Fibroblast of skin of right biceps (primary cell): ENCODE results near the gene PLEKHA6.

Experiments
- DNase-seq: peaks from one replicate; pipeline ENCODE4 v3.0.0-alpha.2; 2013

PLEKHA6 gene

GRCh38 chr1:204353213-204353910, 6.4 kb downstream of the PLEKHA6 start:
- DNase-seq, result no peak

GRCh38 chr1:204350857-204351573, 8.7 kb downstream of the PLEKHA6 start:
- peak; percentile 71 for DNase-seq

- no peak for DNase-seq
Measured at GRCh38 chr1:204350312-204350711, 9.4 kb downstream of the PLEKHA6 start.

GRCh38 chr1:204349602-204350001, 10.1 kb downstream of the PLEKHA6 start:
- DNase-seq, result no peak

- DNase-seq, result peak; percentile 36
Measured at GRCh38 chr1:204348722-204349121, 11.0 kb downstream of the PLEKHA6 start.

- DNase-seq, result no peak
Measured at GRCh38 chr1:204348242-204348641, 11.5 kb downstream of the PLEKHA6 start.

GRCh38 chr1:204345941-204346645, 13.6 kb downstream of the PLEKHA6 start:
- DNase-seq, result no peak

- DNase-seq, result no peak
Measured at GRCh38 chr1:204345438-204345841, 14.3 kb downstream of the PLEKHA6 start.

- DNase-seq, result peak; percentile 37
Measured at GRCh38 chr1:204344665-204345355, 14.9 kb downstream of the PLEKHA6 start.

- DNase-seq, result no peak
Measured at GRCh38 chr1:204343802-204344201, 15.9 kb downstream of the PLEKHA6 start.

GRCh38 chr1:204343247-204343646, 16.5 kb downstream of the PLEKHA6 start:
- no peak for DNase-seq

- DNase-seq, result no peak
Measured at GRCh38 chr1:204342310-204342709, 17.4 kb downstream of the PLEKHA6 start.

GRCh38 chr1:204341380-204341779, 18.3 kb downstream of the PLEKHA6 start:
- DNase-seq, result peak; percentile 84

- DNase-seq, result no peak
Measured at GRCh38 chr1:204340081-204340889, 19.4 kb downstream of the PLEKHA6 start.

- DNase-seq, result no peak
Measured at GRCh38 chr1:204339541-204339940, 20.2 kb downstream of the PLEKHA6 start.

GRCh38 chr1:204338997-204339396, 20.7 kb downstream of the PLEKHA6 start:
- no peak for DNase-seq

- no peak for DNase-seq
Measured at GRCh38 chr1:204338360-204338759, 21.4 kb downstream of the PLEKHA6 start.

GRCh38 chr1:204337583-204337982, 22.1 kb downstream of the PLEKHA6 start:
- DNase-seq, result no peak

GRCh38 chr1:204337036-204337429, 22.7 kb downstream of the PLEKHA6 start:
- no peak for DNase-seq

GRCh38 chr1:204336421-204337035, 23.2 kb downstream of the PLEKHA6 start:
- DNase-seq, result peak; percentile 45

GRCh38 chr1:204335533-204335932, 24.2 kb downstream of the PLEKHA6 start:
- DNase-seq, result no peak

GRCh38 chr1:204335085-204335484, 24.6 kb downstream of the PLEKHA6 start:
- peak; percentile 57 for DNase-seq
